K562 (cell line): ENCODE data around the gene PGRMC2. TPM values are rescaled to one million over a fixed set of nuclear protein-coding genes. Genes with fewer than 3 reads are reported as not detected.

Experiments used
- ATAC-seq: fragments of 200-7000 bp; cut with Tn5 transposase; 3 replicates; pipeline ENCODE4 v1.9.1; 2020; ENCODE audit warnings: moderate library complexity
- BruUV-seq: library from RNA; stranded (reverse); fragments of 400-500 nt; replicated peaks from 2 replicates; lab custom pipeline; 2021; lab: Mats Ljungman, UMichigan
- CTCF ChIA-PET: fragments of 300-600 bp; formaldehyde crosslinking; extraction: SDS; loops from one replicate; lab custom pipeline; 2021; ENCODE audit warnings: low intra/inter-chr PET ratio; lab: Yijun Ruan, JAX
- POLR2A ChIA-PET: fragments of 300-600, 350-650 bp; sonication (Branson Sonifier 250); formaldehyde crosslinking; extraction: SDS; loops from one replicate; lab custom pipeline; 2021; ENCODE audit warnings: antibody characterized with exemption, inconsistent platforms; lab: Yijun Ruan, JAX
- DNase-seq, 4 experiments: peaks; one replicate each; pipeline versions ENCODE4 v3.0.0 to v3.0.0-alpha.2; 2011 to 2018; ENCODE audit warnings: low spot score in 3 of 4, mixed read lengths in 3 of 4; ENCODE audit errors: extremely low read depth in 1 of 4
- FAIRE-seq: peaks from 2 replicates; lab custom pipeline; 2011; peaks lifted over from hg19 to GRCh38; lab: Jason Lieb, UNC
- H2AFZ ChIP-seq: 2 replicates; pipeline ENCODE4 v1.6.0; 2011; ENCODE audit warnings: low read depth, low read length, control low read depth, inconsistent platforms
- H3K27ac ChIP-seq: fragments of 200-600 bp; 3 replicates; pipeline ENCODE4 v1.8.0; 2011; ENCODE audit warnings: low read depth, mild to moderate bottlenecking, control low read depth, inconsistent platforms, low read length, moderate library complexity, mixed read lengths; ENCODE audit errors: extremely low read depth
- H3K27me3 ChIP-seq, 2 experiments: fragments of 300-600 bp in 1 of 2; 2 replicates in 1 of 2; 3 replicates in 1 of 2; pipeline versions ENCODE4 v1.6.0 to v1.8.0; 2011; ENCODE audit warnings: inconsistent platforms in 2 of 2, low read length in 2 of 2, mild to moderate bottlenecking in 1 of 2, mixed read lengths in 1 of 2, moderate library complexity in 1 of 2; ENCODE audit not compliant: control insufficient read depth in 2 of 2, insufficient read depth in 2 of 2
- H3K36me3 ChIP-seq: fragments of 300-600 bp; 3 replicates; pipeline ENCODE4 v1.8.0; 2011; ENCODE audit warnings: mild to moderate bottlenecking, low read length, inconsistent platforms; ENCODE audit not compliant: control insufficient read depth, insufficient read depth
- H3K4me1 ChIP-seq, 2 experiments: fragments of 200-600 bp in 1 of 2; replicated peaks in 1 of 2; 2 replicates in 1 of 2; 3 replicates in 1 of 2; pipeline versions ENCODE4 v1.5.1 to v1.8.0; 2011; ENCODE audit warnings: inconsistent platforms in 2 of 2, low read length in 2 of 2, mild to moderate bottlenecking in 1 of 2, mixed read lengths in 1 of 2, moderate library complexity in 1 of 2; ENCODE audit not compliant: control insufficient read depth in 2 of 2, insufficient read depth in 2 of 2
- H3K4me2 ChIP-seq: 2 replicates; pipeline ENCODE4 v1.6.1; 2011; ENCODE audit warnings: low read length, control low read depth, inconsistent platforms, mixed read lengths; ENCODE audit not compliant: insufficient read depth
- H3K4me3 ChIP-seq: fragments of 200-600 bp; sonication (generic), shearing (Covaris generic); 2 replicates; pipeline ENCODE4 v1.5.1; 2016; ENCODE audit warnings: control low read depth, inconsistent platforms
- H3K79me2 ChIP-seq: fragments of 200-600 bp; 3 replicates; pipeline ENCODE4 v1.8.0; 2011; ENCODE audit warnings: low read length, inconsistent platforms; ENCODE audit not compliant: control insufficient read depth, insufficient read depth
- H3K9ac ChIP-seq, 2 experiments: 2 replicates each; pipeline versions ENCODE4 v1.6.0 to v1.6.1; 2011; ENCODE audit warnings: low read depth in 2 of 2, low read length in 2 of 2, control low read depth in 1 of 2, inconsistent platforms in 1 of 2, mild to moderate bottlenecking in 1 of 2, mixed read lengths in 1 of 2; ENCODE audit not compliant: insufficient read depth in 1 of 2
- H3K9me1 ChIP-seq: one replicate; pipeline ENCODE4 v1.6.0; 2011; ENCODE audit warnings: inconsistent platforms, mild to moderate bottlenecking, low read length, moderate library complexity; ENCODE audit not compliant: control insufficient read depth, insufficient read depth
- H3K9me3 ChIP-seq: replicated peaks from 2 replicates; pipeline ENCODE4 v1.5.1; 2011; ENCODE audit warnings: low read depth, low read length, inconsistent platforms; ENCODE audit not compliant: control insufficient read depth, insufficient read depth
- H4K20me1 ChIP-seq: replicated peaks from 2 replicates; pipeline ENCODE4 v1.6.1; 2011; ENCODE audit warnings: low read length, inconsistent platforms, mixed read lengths; ENCODE audit not compliant: control insufficient read depth, insufficient read depth
- ILK ChIP-seq: fragments of 450-650 bp; IDR thresholded peaks from 2 replicates; pipeline ENCODE4 v1.6.1; 2016; ENCODE audit warnings: missing genetic modification characterization, low read depth, mild to moderate bottlenecking, missing compliant biosample characterization, moderate library complexity, borderline replicate concordance
- NFIC ChIP-seq: fragments of 450-650 bp; IDR thresholded peaks from 2 replicates; pipeline ENCODE4 v1.6.1; 2017; ENCODE audit warnings: mild to moderate bottlenecking, inconsistent platforms
- NFIX ChIP-seq: fragments of 250-450 bp; sonication (Bioruptor Pico); IDR thresholded peaks from 2 replicates; pipeline ENCODE4 v1.4.0; 2020; ENCODE audit warnings: low read depth, mild to moderate bottlenecking, moderate library complexity
- WGBS: fragments of 100-300 bp; shearing (Covaris generic); methylation state at CpG from one replicate; pipeline ENCODE4 v1.1.6; 2016; ENCODE audit warnings: low coverage, mixed read lengths; ENCODE audit not compliant: insufficient coverage; ENCODE audit errors: missing lambda C conversion rate; 5-methylcytosine and 5-hydroxymethylcytosine counted together
- in situ Hi-C: fragments of 300-500 bp; cut with MboI; formaldehyde crosslinking; loops from 4 replicates; pipeline ENCODE4 v1.15.0; 2018; ENCODE audit warnings: inconsistent platforms, mixed read lengths
- intact Hi-C: fragments of 100-400 bp; cut with micrococcal nuclease; formaldehyde crosslinking; loops from 2 replicates; pipeline ENCODE4 v1.14.2; 2022
- polyA plus RNA-seq, 8 experiments: library from polyadenylated mRNA; depleted of rRNA in 4 of 8; stranded (reverse) in 5 of 8; unstranded in 3 of 8; fragments of >200 nt; fragmentation: Nextera tagmentation in 2 of 8; fragmentation: Illumina TruSeq in 1 of 8; extraction: Ambion mirVana in 2 of 8; extraction: Trizol in 1 of 8; gene quantifications; 2 replicates each; pipeline versions ENCODE4 v1.2.1 to v1.2.3, GENCODE V29; 2011 to 2014; ENCODE audit warnings: inconsistent platforms in 1 of 8, missing spikeins in 1 of 8
- total RNA-seq, 7 experiments: library from RNA; depleted of rRNA in 6 of 7; stranded (reverse); fragments of >200 nt in 6 of 7; fragmentation: Illumina TruSeq in 2 of 7; extraction: Trizol in 2 of 7; gene quantifications; 2 replicates each; pipeline versions ENCODE4 v1.2.1 to v1.2.3, GENCODE V29; 2011 to 2021; ENCODE audit warnings: low replicate concordance in 1 of 7
- TF ChIP-seq, protein P1 (sequence below): fragments of 450-650 bp; IDR thresholded peaks from 2 replicates; pipeline ENCODE4 v1.6.1; 2018; ENCODE audit not compliant: partially characterized antibody

Gene PGRMC2
- total and polyA plus RNA-seq, 9 of the 15 experiments (the other 6 are each of a cell fraction or from before 2014, with no cell fraction given): 12.4 to 81.3 (median 22.7) TPM

DNA sequence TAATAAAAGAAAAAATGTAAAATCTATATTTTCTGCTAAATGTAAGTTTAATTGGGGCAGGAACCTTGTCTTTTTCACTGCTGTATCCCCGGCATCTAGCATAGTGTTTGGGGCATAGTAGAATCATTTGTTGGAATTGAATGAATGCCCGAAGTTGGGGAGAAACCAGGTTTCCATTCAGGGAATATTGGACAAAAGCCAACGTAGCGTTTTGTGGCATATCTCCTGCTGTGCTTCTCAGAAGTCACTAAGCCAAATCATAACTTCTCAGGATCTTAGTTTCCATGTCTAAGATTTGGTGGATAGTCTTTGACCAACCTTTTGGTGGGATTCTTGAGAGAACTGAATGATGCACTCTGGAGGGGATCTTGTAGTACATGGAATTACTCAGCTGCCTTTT lies 42.0 kb upstream of the PGRMC2 start:
- POLR2A ChIA-PET: no interaction called here
- Histone ChIP-seq H3K9me3 (no peaks in the 10 kb centered on the region), H3K27ac (no peak overlapping the region), H3K4me1 (peaks cover 3 to 20% of the 10 kb centered on the region in 2 experiments; a peak in 3 of 5 replicates), H3K4me3 (no peak overlapping the region), H3K9me1 (no peaks in the 10 kb centered on the region), H3K27me3 (no peaks in the 10 kb centered on the region), H2AFZ (no peak overlapping the region), H3K36me3 (no peaks in the 10 kb centered on the region), H4K20me1 (no peaks in the 10 kb centered on the region), H3K79me2 (no peaks in the 10 kb centered on the region), H3K9ac (no peak overlapping the region), H3K4me2 (no peak overlapping the region)
- FAIRE-seq (no peak), ATAC-seq (no peak), DNase-seq (no peak)
- in situ Hi-C loops (no loop called here), intact Hi-C loops (no loop called here)
- TF ChIP-seq NFIC: peak; percentile 58
- no peak for TF ChIP-seq NFIX (CRISPR knock-in tag)
- CTCF ChIA-PET: no interaction called here
- 20% methylated on average over 4 of the region's 4 CpGs for WGBS
- BruUV-seq: no TSS peak

DNA sequence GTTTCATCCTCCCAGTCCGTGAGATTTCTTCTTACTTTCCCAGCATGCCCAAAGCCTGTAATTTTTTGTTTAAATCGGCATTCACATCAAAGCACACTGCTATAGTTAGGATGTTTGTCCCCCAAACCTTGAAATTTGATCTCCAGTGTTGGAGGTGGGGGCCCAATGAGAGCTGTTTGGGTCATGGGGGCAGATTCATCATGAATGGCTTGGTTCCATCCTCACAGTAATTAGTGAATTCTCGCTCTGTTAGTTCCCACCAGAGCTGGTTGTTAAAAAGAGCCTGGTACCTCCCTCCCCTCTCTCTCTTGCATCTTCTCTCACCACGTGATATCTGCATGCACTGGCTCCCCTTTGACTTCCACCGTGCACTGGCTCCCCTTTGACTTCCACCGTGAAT lies 40.5 kb upstream of the PGRMC2 start:
- POLR2A ChIA-PET: interaction anchor here (0.7 to 1.4 kb wide), 3 partner anchors 25 to 37 kb away, joined by 3 to 5 read pairs (median 3); no protein-coding TSS in a partner anchor
- Histone ChIP-seq H4K20me1 (no peaks in the 10 kb centered on the region), H2AFZ (no peak overlapping the region), H3K9me1 (no peaks in the 10 kb centered on the region), H3K4me1 (peaks cover 3 to 10% of the 10 kb centered on the region in 2 experiments; a peak in 3 of 5 replicates), H3K9me3 (no peaks in the 10 kb centered on the region), H3K4me2 (no peak overlapping the region), H3K79me2 (no peaks in the 10 kb centered on the region), H3K27ac (no peak overlapping the region), H3K27me3 (no peaks in the 10 kb centered on the region), H3K4me3 (no peak overlapping the region)
- WGBS: 38% methylated on average over 5 of the region's 6 CpGs
- intact Hi-C loops: no loop called here
- ATAC-seq: no peak
- BruUV-seq: no TSS peak
- CTCF ChIA-PET: no interaction called here
- no peak for FAIRE-seq
- TF ChIP-seq, protein P1, sequence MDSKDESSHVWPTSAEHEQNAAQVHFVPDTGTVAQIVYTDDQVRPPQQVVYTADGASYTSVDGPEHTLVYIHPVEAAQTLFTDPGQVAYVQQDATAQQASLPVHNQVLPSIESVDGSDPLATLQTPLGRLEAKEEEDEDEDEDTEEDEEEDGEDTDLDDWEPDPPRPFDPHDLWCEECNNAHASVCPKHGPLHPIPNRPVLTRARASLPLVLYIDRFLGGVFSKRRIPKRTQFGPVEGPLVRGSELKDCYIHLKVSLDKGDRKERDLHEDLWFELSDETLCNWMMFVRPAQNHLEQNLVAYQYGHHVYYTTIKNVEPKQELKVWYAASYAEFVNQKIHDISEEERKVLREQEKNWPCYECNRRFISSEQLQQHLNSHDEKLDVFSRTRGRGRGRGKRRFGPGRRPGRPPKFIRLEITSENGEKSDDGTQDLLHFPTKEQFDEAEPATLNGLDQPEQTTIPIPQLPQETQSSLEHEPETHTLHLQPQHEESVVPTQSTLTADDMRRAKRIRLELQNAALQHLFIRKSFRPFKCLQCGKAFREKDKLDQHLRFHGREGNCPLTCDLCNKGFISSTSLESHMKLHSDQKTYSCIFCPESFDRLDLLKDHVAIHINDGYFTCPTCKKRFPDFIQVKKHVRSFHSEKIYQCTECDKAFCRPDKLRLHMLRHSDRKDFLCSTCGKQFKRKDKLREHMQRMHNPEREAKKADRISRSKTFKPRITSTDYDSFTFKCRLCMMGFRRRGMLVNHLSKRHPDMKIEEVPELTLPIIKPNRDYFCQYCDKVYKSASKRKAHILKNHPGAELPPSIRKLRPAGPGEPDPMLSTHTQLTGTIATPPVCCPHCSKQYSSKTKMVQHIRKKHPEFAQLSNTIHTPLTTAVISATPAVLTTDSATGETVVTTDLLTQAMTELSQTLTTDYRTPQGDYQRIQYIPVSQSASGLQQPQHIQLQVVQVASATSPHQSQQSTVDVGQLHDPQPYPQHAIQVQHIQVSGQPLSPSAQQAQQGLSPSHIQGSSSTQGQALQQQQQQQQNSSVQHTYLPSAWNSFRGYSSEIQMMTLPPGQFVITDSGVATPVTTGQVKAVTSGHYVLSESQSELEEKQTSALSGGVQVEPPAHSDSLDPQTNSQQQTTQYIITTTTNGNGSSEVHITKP: peak; percentile 19
- TF ChIP-seq ILK (tag): no peak
- TF ChIP-seq, all 486 proteins: peak for 1
- Histone ChIP-seq H3K9ac (no peak overlapping the region), H3K36me3 (no peaks in the 10 kb centered on the region)
- in situ Hi-C loops: no loop called here
- no peak for DNase-seq
